Fibroblast of skin of left biceps (primary cell): Measurements from ENCODE around the gene B3GALT6.
A peak's percentile ranks its signal among the peaks of the same experiment; 100 is the strongest.

Experiments
- DNase-seq, 2 experiments: peaks; one replicate each; pipeline ENCODE4 v3.0.0-alpha.2; 2013; ENCODE audit warnings: low read depth in 2 of 2

B3GALT6 gene

DNA sequence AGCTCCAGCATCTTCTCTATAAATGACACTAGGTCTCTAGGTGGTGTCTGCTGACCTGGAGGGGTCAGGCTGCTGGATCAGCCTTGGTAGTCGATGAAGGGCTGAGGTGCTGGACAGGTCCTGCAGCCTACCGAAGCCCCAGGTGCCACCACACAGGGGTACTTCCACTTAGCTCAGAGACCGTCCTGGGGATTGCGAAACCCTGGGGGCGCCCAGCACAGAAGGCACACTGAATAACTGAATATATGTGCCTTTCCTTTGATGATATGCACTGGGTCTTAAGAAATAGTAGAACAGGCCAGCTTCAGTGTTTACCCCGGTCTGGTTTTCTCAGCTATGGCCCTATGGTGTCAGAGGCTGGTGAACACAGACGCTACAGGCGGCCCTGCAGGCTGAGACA, 30.7 kb downstream of the B3GALT6 start:
- DNase-seq: no peak

DNA sequence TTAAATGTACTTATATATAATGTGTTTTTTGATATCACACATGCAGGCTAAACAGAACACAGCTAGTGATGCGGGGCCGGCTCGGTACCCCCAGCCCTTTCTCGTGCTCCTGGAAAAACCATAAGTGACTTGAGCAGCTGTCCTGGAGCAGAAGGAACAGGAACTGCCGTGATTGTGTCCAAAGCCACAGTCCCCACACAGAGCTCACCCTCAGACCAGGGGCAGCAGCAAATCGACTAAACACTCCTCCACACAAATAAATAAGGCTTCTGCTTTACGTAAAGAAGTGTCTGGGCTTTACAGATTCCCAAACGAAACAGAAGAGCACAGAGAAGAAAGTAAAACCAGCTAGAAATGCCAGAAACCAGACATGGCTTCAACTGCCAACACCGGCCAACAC, 32.0 kb downstream of the B3GALT6 start:
- DNase-seq: no peak

DNA sequence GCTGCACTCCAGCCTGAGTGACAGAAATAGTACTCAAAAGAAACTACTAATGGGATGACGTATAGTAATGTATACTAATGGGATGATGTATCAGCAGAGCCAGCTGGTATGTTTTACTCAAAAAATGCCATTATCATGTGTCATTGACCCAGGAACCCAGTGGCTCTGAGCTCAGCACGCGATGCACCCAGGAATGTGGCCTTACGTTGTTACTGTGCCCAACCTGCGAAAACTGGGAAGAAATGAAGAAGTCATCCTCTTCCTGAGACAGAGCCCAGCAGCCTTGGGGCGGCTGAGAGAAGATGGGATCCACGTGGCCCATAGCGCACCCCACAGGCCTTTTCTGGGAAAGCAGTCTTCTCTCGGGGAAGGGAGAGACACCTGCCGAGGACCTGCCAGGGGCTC, 32.8 kb downstream of the B3GALT6 start:
- peak; percentile 93 to 95 for DNase-seq

DNA sequence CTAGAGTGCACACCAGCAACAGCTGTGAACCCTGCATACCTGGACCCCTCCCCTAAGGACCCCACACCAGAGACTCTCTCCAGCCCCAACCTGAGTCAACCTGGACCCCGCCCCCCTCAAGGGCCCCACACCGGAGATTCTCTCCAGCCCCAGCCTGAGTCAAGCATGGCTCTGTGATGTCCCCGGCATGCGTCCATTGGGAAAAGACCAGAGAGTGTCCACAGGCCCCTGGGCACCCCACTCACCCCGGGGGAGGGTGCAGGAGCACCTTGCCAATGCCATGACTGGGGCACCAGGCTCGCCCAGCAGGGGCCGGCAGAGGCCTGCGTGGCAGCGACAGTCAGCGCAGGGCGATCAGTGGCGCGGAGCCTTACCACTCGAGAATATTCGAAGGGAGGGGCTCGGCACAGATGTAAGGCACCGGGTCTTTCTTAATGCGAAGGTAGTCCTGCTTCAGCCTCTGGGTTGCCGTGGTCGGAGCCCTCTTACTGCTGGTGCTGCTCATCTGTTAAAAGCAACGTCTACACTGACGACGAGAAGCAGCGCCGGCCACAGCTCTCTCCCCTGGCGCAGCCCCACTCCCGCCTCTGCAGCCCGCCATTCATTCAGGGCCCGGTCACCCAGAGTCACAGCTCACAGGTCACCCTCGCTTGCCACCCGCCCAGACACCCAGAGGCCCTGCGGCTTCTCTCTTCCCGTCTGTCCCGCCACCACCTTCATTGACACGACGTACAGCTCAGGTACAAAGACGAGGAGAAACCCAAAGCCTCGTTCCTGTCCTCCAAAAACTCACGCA, 35.6 kb downstream of the B3GALT6 start:
- DNase-seq: no peak

DNA sequence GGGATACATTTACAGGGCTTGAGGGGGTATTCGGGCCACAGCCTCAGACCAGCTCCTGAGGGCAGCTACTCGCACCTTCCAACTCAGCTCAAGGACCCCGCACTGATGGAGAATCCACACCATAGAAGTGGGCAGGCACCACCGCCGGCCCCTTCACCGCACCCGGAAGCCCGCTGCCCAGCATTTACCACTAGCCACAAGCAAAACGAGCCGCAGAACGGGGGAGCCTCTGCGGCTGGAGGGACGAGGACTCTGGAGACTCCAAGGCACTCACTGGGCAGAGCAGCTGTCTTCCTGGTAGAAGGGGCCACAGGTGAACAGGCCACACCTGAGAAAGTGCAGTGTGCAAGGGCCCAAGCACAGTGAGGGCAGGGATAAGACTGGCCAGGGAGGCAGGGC, 36.2 kb downstream of the B3GALT6 start:
- DNase-seq: no peak

DNA sequence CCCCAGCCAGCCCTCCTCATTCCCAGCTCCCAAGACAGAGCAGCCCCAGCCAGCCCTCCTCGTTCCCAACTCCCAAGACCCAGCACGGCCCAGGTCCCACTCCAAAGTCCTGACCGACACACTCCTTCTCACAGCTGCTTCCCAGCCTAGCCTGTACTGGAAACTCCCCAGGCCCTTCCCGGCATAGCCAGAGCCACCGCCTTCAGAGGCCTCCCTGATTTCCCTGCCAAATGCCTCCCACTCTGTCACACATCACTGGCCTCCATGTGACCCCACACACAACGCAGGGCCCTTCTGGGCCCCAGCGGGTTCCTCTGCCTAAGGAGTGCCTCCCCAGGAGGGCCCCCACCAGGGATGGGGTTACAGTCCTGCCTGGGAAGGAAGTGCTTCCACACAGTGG, 38.8 kb downstream of the B3GALT6 start:
- no peak for DNase-seq

DNA sequence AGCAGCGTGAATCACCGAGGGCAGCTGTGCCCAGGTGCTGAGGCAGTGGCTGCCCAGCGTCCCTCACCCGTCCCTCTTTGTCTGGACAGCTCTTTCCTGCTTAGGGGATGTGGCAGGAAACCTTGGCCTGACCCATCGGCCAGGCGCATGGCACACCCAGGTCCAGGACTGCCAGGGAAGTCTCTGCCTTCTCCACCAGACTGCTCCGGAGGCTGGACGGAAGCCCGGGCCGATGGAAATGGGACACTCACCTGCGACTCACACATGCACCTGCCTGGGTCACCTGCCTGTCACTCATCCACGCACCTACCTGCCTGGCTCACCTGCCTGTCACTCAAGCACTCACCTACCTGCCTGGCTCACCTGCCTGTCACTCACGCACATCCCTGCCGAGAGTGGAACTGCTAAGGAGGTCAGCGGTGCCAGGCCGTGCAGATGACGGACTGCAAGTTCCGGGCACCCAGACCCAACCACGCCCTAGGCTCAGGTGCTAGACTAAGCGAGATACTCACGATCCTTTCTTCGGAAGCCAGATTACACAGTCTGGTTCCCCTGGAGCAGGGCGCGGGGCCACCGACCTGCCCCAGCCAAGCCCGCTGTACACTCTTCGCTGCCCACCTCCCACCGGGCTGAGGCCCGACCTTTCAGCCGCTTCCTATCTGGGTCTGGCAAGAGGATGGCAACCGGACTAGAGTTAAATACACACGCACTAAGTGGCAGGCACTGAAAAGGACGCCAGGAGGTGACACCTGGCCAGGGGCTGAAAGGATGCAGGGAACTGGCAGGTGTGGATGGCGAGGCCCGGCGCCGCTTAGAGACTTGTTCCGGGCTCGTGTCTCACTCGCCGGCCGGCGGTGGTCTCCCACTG, 40.5 kb downstream of the B3GALT6 start:
- DNase-seq: no peak

DNA sequence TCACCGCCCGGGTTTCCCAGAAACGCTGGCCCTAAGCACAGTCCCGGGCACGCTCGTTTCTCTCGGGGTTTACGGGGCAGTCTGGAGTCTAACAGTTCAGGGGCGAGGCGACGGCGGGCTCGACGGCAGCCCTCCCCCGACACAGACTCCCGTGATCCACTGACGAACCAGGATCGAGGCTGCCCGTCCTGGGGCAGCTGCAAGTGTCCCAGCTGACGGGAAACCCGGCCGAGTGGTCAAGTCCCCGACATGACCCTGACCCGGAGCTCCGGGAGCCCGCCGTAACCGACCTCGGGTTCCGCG, 41.1 kb downstream of the B3GALT6 start:
- DNase-seq: no peak

DNA sequence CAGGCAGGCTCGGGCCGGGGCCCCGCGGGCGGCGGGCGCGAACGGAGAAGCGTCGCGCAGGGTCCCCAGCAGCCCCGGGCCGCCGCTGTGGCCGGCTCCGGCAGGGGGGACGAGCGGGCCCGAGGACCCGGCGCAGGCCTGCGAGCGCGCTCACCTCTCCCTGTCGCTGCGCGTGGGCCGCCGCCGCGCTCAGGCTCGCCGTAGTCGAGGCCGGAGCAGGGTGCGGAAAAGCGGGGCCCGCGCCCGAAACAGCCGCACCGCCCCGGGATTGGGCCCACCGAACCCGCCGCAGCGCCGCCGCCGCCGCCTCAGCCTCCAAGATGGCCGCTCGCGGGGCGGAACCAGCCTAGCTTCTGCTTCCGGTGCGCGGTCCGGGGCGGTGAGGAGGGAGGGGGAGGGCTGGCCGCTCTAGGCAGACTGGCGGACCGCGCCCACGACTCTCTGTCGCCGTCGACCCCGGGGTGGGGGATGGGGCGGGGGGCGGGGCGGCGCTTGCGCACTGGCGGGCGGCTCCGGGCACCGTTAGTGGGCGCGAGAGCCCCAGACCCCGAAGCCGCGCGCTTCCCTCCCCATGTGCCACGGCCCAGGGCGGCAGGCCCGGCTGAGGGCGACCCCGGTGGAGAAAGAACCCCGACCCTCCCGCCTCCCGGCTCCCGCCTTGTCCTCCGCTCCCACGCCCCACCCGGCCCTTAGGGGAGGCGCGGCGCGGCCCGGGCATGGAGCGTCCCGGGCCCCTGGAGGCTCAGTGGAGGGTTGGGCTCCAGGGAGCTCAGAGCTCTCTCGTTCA, 41.7 kb downstream of the B3GALT6 start, which contains the start of gene UBE2J2:
TSS of gene UBE2J2 (minus strand) at position 343 of the 787 bp plus-strand sequence. CDS start 5,862 bp downstream, outside the sequence.
- DNase-seq: peak; percentile 68 to 70

DNA sequence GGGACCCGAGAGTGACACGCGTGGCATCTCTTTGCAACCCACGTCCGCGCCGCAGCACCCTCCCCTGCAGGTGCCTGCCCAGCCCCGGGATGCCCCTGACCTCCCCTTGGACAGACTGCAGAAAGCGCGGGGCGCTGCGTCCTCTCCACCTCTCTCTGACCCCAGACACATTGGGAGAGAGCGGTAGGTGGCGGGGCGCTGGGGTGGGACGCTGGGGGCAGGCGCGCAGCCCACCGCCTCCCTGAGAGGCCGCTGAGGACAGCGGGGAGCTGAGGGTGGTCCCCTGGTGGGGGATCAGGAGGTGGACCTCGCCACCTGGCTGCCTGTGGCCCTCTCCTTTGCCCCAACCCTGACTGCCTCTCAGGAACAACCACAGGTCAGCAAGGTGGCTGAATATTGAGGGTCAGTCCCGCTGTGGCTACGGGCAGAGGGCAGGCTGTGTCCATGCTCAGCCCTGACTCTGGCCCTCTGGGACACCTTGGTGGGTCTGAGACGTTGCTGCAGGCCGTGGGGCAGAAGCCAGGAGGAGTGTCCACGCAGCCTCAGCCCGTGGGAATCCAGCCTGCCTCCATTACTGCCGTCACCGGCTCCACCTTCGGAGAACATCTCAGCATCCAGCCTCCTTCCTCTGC, 42.4 kb downstream of the B3GALT6 start:
- no peak for DNase-seq

DNA sequence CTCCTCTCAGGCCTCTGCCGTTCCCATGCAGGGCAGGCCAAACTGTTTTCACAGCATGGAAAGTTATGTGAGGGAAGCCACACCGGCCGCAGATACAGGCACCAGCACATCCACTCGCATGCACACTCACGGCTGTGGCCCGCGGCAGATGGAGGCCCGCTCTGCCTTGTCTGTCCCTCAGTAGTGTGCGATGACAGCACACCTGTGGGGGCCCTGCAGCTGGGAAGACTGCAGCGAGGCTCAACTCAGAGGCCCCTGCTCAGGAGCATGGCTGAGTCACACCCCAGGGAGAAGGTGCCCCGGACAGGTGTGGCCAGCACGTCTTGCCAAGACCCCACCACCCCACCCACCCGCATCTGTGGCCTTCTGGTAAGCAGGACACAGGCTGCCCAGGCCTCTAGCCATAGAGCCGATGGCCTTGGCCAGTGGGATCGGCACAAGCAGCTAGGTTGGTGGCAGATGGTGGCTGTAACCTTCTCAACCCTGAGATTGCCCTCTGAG, 42.9 kb downstream of the B3GALT6 start:
- no peak for DNase-seq

DNA sequence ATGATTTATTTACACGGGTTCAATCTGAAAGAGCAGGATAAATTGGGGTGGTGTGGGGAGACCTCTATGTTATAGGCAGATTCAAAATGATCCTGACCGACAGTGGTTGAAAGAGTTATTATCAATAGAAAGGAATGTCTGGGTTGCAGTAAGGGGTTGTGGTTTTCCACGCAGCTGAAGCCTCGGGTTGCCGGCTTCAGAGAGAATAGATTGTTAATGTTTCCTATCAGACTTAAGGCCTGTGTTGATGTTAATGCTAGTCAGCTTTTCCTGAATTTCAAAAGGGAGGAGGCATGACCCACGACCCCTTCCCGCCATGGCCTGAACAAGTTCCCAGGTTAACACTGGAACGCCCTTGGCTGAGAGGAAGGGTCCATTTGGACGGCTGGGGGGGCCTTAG, 43.8 kb downstream of the B3GALT6 start:
- DNase-seq: no peak

DNA sequence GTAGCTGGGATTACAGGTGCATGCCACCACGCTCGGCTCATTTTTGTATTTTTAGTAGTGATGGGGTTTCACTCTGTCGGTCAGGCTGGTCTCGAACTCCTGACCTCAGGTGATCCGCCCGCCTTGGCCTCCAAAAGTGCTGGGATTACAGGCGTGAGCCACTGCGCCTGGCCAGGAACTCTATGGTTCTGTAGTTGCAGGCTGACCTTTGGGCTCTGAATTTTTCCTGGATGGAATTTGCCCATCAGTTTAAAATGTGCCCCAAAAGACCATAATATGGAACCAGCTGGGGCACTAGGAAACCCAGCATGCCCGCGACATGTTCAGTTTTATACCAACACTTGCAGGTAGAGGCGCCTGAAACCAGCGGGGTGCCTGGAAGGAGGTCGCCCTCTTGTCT, 46.6 kb downstream of the B3GALT6 start:
- DNase-seq: no peak

DNA sequence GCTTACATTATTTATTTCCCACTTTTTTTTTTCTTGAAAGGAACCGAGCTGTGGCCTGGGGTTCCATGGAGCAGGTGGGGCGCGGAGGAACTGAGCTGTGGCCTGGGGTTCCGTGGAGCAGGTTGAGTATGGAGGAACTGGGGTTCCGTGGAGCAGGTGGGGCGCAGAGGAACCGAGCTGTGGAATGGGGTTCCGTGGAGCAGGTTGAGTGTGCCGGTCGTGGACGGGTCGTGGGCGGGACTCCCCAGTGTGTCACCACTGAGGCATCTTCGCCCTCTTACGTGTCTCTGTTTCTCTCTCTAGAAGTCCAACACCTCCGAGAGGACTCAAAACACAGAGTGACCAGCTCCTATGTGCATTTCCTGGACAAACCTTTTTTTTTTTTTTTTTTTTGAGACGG, 47.0 kb downstream of the B3GALT6 start:
- no peak for DNase-seq

DNA sequence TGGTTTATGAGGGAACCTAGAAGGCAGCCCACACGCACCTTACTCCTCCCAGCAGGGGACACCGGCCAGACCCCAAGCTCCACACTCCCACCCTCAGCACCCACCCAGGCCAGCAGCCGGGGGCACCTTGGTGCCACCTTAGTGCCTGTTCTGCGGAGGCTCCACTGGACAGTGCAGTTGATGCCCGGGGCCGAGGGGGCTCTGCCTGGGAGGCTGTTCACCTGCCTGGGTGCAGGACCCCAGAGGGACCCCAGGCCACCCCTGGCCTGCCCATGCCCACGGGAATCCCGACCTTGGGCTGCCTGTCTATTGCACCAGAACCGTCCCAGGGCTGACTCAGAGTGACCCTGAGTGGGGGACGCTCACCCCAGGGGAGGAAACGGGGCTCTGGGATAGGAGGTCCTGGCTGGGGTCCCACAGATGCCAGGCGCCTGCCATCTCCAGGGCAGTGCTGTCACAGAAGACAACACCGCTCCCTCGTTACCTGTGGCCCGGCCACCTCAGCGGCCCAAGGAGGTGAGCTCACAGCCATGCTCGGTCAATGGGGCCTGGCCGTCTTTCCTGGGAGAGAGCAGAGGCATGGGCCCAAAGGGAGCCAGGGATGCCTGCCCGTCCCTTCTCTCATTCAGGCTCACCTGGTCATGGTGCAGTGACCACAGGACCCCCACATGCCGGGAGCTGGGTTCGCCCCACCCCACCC, 48.9 kb downstream of the B3GALT6 start:
- no peak for DNase-seq

DNA sequence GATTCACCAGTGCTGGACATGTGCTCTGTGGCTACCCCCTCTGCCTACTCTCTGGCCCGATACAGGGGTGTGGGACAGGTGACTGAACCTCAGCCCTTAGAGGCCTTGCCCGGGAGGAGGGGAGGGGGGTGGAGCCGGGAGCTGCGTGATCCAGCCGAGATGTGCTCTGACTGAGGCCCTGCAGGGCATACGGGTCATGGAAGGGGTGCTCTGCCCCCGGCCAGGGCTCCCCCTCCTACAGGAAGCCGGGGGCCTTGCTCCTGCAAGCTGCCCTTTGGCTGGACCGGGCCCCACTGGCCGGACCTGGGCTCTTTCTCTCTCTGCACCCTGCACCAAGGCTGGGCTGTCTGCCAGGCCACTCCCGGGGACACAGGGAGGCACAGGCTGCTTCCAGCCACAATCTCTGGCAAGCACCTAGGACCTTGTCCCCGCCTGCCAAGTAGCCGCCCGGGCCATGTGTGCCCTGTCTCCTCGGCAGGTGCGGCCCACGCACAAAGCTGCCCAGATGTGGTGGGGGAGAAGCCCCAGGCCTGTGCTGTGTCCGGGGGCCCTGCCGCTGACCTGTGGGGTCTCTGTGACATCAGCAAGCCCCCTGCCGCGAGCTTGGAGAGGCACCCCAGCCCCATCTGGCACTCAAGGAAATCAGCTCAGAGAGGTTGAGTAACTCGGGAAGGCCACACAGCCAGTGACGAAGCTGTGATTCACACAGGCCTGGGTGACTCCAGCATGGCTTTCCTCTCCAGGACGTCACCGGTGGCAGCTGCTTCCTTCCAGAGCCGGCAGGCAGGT, 49.7 kb downstream of the B3GALT6 start:
- no peak for DNase-seq

DNA sequence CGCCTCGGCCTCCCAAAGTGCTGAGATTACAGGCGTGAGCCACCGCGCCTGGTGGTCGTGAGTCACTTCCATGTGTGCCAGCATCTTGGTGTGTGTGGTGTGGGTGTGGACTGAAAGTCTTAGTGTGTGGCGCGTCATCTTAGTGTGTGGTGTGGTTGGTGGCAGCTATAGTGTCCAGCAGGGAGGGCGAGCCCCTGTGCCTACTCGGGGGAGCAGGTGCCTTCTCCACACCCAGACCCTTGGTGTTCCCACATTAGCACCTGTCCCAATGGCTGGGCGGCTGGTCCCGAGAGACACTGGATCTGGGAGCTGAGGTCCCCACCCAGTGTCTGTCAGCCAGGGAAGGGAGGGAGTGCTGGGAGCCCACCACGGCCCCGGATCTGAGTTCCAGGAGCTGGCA, 51.0 kb downstream of the B3GALT6 start:
- DNase-seq: no peak

DNA sequence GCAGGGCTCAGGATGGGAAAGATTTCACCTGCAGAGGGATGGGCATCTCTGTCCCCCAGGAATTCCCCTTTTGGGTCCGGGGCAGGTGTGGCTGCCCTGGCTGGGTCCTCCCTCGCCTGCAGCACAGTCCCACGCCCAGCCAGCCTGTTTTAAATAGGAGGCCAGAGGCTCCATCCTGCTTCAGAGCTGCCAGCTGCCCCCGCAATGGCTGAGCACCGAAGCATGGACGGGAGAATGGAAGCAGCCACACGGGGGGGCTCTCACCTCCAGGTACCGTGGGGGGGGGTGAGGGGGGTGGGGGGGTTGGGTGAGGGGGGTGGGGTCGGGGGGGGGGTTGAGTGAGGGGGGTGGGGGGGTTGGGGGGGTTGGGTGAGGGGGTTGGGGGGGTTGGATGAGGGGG, 51.8 kb downstream of the B3GALT6 start:
- no peak for DNase-seq
